HG03575 (cell line): ENCODE measurements around the gene PLEKHG5.

Source experiments
- ATAC-seq: cut with Tn5 transposase; IDR thresholded peaks from one replicate; pipeline ENCODE4 v1.9.1; 2021; ENCODE audit not compliant: unreplicated experiment, insufficient number of reproducible peaks, low FRiP score; ENCODE audit errors: extremely low read depth

PLEKHG5 gene

GRCh38 chr1:6485168-6486101 is 6.0 kb downstream of the PLEKHG5 start:
- no peak for ATAC-seq

- no peak for ATAC-seq
These were observed 6.7 kb downstream of the PLEKHG5 start for GRCh38 chr1:6484826-6485167.

- no peak for ATAC-seq
These were observed 7.7 kb downstream of the PLEKHG5 start for GRCh38 chr1:6483761-6484117.

- no peak for ATAC-seq
These were observed 8.3 kb downstream of the PLEKHG5 start for GRCh38 chr1:6483017-6483760.

- no peak for ATAC-seq
These were observed 9.6 kb downstream of the PLEKHG5 start for GRCh38 chr1:6481820-6482219.

GRCh38 chr1:6477039-6477820 is 14.2 kb downstream of the PLEKHG5 start:
- no peak for ATAC-seq

- no peak for ATAC-seq
These were observed 15.0 kb downstream of the PLEKHG5 start for GRCh38 chr1:6476483-6476882.

- ATAC-seq = no peak
These were observed 15.9 kb downstream of the PLEKHG5 start for GRCh38 chr1:6475381-6476133.

GRCh38 chr1:6474815-6475282 is 16.6 kb downstream of the PLEKHG5 start:
- ATAC-seq = no peak

GRCh38 chr1:6473974-6474814 is 17.3 kb downstream of the PLEKHG5 start:
- no peak for ATAC-seq

- no peak for ATAC-seq
These were observed 18.3 kb downstream of the PLEKHG5 start for GRCh38 chr1:6473156-6473555.

GRCh38 chr1:6472391-6472790 is 19.1 kb downstream of the PLEKHG5 start:
- ATAC-seq = no peak

- no peak for ATAC-seq
These were observed 19.5 kb downstream of the PLEKHG5 start for GRCh38 chr1:6471970-6472368.

- no peak for ATAC-seq
These were observed 20.1 kb downstream of the PLEKHG5 start for GRCh38 chr1:6471086-6471969.

GRCh38 chr1:6470132-6471085 is 21.1 kb downstream of the PLEKHG5 start:
- ATAC-seq = no peak
